HG02885 (cell line): Measurements from ENCODE around the gene UPK3A.
"Not testable (repeated sequence)": the region's sequence is repeated elsewhere in the genome, so short reads cannot be mapped to it uniquely, and the experiment has no call there.

Experiments
- ATAC-seq: cut with Tn5 transposase; IDR thresholded peaks from one replicate; pipeline ENCODE4 v1.9.1; 2021; ENCODE audit warnings: mild to moderate bottlenecking; ENCODE audit not compliant: unreplicated experiment, poor library complexity

Gene UPK3A

GRCh38 chr22:45323695-45324094, 38.9 kb downstream of the UPK3A start:
- no peak for ATAC-seq

GRCh38 chr22:45324311-45324711, 39.6 kb downstream of the UPK3A start:
- no peak for ATAC-seq

- not testable (repeated sequence) for ATAC-seq
These were observed 43.5 kb downstream of the UPK3A start for GRCh38 chr22:45328261-45328660.

- no peak for ATAC-seq
These were observed 44.2 kb downstream of the UPK3A start for GRCh38 chr22:45328822-45329529.

GRCh38 chr22:45329530-45329936, 44.8 kb downstream of the UPK3A start:
- ATAC-seq = no peak

- no peak for ATAC-seq
These were observed 45.8 kb downstream of the UPK3A start for GRCh38 chr22:45330548-45330947.

- ATAC-seq = no peak
These were observed 46.7 kb downstream of the UPK3A start for GRCh38 chr22:45331486-45331885.

- no peak for ATAC-seq
These were observed 47.3 kb downstream of the UPK3A start for GRCh38 chr22:45332001-45332400.

GRCh38 chr22:45334068-45334467, 49.3 kb downstream of the UPK3A start:
- ATAC-seq = no peak

GRCh38 chr22:45334528-45334927, 49.8 kb downstream of the UPK3A start:
- ATAC-seq = no peak

GRCh38 chr22:45335021-45335818, 50.5 kb downstream of the UPK3A start:
- no peak for ATAC-seq

GRCh38 chr22:45335854-45336522, 51.2 kb downstream of the UPK3A start:
- no peak for ATAC-seq

GRCh38 chr22:45336971-45337431, 52.3 kb downstream of the UPK3A start:
- no peak for ATAC-seq

- ATAC-seq = no peak
These were observed 52.8 kb downstream of the UPK3A start for GRCh38 chr22:45337536-45337935.

GRCh38 chr22:45338795-45339194, 54.0 kb downstream of the UPK3A start:
- no peak for ATAC-seq

GRCh38 chr22:45340323-45340722, 55.6 kb downstream of the UPK3A start:
- no peak for ATAC-seq

GRCh38 chr22:45341498-45341897, 56.7 kb downstream of the UPK3A start:
- no peak for ATAC-seq

GRCh38 chr22:45343143-45343542, 58.4 kb downstream of the UPK3A start:
- ATAC-seq = no peak

GRCh38 chr22:45344334-45344733, 59.6 kb downstream of the UPK3A start:
- ATAC-seq = no peak
